NCI-H2171 treated with DMSO at 0.1 percent for 48 hours (cell line): ENCODE data around the gene ZNF117.
A peak's percentile ranks its signal among the peaks of the same experiment; 100 is the strongest.
"Not testable (repeated sequence)": the region's sequence is repeated elsewhere in the genome, so short reads cannot be mapped to it uniquely, and the experiment has no call there.

Experiments used
- DNase-seq: peaks from one replicate; lab custom pipeline; 2025; lab: John Stamatoyannopoulos, UW

ZNF117 gene

DNA sequence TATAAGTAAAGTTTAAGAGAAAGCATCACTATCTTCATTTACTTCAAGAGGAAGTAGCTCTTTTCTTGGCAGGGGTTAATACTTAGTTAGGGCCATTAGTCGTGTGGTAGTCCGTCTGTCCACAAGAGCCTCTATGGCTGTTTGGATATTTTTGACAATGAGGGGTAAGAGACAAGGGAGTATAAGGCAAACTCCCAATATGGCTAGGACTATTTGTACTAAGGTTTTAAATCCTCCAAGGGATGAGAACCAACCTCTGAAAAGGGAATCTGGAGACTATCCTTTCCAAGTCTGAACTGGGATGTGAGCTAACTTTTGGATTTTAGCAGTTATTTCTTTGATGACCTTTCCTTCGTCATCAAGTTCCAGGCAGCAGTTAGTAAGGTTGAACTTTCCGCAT lies at the start of gene ZNF117:
ZNF117 (minus strand) TSS at position 101 of the 400 bp plus-strand sequence.
- DNase-seq, result no peak

GRCh38 chr7:65038767-65039166 lies 47.9 kb upstream of the ZNF117 start:
- DNase-seq, result peak; percentile 19

GRCh38 chr7:65037740-65038688 lies 47.2 kb upstream of the ZNF117 start:
- peak; percentile 81 for DNase-seq

DNA sequence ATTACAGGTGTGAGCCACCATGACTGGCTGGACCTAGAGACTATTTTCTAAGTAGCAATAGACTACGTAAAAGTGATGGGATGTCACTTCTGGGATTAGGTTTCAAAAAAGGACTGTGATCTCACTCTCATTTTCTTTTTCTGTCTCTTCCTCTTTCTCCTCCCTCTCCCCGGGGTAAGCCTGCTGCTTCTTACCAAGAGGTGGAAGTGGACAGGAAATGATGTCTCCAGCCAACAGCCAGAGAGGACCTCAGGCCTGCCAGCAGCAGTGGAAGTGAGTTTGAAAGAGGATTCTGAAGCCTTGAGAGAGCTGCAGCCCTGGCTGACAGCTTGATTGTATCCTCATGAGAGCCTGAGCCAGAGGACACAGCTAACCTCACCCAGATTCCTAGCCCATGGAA lies 45.7 kb upstream of the ZNF117 start:
- not testable (repeated sequence) for DNase-seq

DNA sequence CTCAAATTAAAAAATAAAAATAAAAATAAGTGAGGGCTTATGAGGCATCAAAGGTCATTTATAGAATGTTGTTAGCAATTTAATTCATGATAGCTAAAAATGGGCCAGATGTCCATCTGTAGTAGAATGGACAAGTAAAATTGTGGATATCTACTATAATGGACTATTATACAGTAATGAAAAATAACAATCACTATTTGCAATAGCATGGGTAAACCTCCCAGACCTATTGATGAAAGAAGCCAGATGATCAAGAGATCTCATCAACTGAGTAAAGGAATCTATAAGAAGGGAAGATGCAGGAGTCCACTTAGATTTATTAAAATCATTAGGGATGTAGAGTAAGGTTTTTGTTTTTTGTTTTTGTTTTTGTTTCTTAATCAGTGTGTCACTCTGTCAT lies 44.6 kb upstream of the ZNF117 start:
- DNase-seq, result not testable (repeated sequence)

DNA sequence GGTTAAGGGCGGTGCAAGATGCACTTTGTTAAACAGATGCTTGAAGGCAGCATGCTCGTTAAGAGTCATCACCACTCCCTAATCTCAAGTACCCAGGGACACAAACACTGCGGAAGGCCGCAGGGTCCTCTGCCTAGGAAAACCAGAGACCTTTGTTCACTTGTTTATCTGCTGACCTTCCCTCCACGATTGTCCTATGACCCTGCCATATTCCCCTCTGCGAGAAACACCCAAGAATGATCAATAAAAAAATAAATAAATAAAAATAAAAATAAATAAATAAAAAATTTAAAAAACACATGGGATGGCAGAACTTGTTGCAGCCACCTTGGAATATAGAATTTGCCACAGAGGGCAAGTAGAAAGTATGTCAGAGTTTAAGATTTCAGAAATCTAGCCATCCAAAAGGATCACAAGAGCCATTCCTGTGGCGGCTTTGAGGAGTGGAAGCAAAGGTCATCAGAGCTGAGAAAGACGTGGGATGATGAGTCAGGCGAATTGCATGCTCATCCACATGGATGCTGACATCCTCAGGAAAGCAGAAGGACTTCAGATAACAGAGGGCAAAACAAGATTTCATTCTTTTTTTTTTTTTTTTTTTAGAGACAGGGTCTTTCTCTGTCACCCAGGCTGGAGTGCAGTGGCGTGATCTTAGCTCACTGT lies 43.4 kb upstream of the ZNF117 start:
- not testable (repeated sequence) for DNase-seq

GRCh38 chr7:65033391-65033790 lies 42.6 kb upstream of the ZNF117 start:
- DNase-seq, result not testable (repeated sequence)

GRCh38 chr7:65025023-65025422 lies 34.2 kb upstream of the ZNF117 start:
- not testable (repeated sequence) for DNase-seq

DNA sequence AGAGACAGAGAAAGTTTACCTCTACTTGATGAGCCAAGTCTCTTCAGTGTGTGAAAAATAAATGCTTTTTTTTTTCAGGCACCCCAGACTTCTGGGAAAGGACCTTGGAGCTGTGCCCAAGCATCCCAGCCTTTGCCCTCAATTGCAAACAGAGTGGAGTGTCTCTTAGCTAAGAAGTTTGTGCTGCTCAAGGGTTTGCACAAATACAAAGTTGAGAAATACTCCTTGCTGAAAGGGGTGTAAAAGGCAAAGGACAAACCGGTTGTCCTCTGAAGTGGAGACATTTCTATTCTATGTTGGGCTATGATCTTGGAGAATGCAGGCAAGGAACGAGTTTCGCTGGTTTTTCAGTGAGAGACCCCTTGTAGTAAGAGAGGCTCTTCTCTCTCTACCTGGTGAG lies 30.1 kb upstream of the ZNF117 start:
- DNase-seq, result not testable (repeated sequence)

DNA sequence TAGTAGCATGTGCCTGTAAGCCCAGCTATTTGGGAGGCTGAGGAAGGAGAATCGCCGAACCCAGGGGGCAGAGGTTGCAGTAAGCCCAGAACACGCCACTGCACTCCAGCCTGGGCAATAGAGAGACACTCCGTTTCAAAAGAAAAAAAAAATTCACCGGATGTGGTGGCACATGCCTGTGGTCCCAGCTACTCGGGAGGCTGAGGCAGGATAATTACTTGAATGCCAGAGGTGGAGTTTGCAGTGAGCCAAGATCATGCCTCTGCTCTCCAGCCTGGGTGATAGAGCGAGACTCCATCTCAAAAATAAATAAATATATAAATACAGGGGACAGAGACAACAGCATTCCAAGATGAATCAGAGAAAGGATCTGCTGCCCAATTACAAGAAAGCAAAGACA lies 19.0 kb upstream of the ZNF117 start:
- DNase-seq, result not testable (repeated sequence)

- DNase-seq, result not testable (repeated sequence)
Measured at GRCh38 chr7:65009394-65009793, 18.6 kb upstream of the ZNF117 start.

DNA sequence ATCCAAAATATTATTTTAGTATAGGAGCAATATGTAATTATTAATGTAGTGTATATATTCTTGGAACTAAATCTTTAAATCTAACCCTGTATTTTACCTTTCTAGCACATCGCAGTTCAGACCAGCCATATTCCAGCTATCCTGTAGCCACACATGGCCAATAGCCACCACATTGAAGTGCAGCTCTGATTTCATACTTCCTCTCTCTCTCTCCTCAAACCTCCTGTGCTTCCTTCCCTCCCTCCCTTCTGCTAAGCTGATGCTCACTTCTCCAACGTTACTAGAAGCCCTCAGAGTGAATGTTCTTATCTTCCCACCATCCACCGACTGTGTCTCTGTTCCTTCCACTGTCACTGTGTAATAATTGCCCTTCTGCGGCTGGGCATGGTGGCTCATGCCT lies 16.2 kb upstream of the ZNF117 start:
- DNase-seq, result peak; percentile 36

GRCh38 chr7:65006094-65006992 lies 15.5 kb upstream of the ZNF117 start, which contains the start of gene ERV3-1:
Gene ERV3-1, minus strand, starts transcription at chr7:65006687. Its CDS starts 13,661 bp downstream, at chr7:64993026.
- DNase-seq, result peak; percentile 95

DNA sequence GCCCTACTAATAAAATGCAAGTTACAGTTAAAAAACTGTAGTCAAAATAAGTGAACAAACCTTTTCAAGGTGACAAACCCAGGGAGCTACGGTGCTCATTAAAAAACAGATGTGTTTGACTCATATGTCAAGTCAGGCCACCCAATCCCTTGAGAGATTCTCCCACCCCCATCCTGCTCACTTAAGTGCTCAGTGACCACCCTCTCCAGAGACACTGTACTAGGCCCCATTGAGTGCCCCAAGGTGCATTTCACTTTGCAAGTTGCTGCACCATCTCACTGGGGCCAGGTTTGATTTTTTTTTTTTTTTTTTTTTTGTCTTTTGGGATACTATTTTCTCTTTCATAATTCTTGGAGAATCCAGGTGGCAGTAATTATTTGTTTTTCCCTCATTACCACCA lies 13.7 kb upstream of the ZNF117 start:
- DNase-seq, result no peak

DNA sequence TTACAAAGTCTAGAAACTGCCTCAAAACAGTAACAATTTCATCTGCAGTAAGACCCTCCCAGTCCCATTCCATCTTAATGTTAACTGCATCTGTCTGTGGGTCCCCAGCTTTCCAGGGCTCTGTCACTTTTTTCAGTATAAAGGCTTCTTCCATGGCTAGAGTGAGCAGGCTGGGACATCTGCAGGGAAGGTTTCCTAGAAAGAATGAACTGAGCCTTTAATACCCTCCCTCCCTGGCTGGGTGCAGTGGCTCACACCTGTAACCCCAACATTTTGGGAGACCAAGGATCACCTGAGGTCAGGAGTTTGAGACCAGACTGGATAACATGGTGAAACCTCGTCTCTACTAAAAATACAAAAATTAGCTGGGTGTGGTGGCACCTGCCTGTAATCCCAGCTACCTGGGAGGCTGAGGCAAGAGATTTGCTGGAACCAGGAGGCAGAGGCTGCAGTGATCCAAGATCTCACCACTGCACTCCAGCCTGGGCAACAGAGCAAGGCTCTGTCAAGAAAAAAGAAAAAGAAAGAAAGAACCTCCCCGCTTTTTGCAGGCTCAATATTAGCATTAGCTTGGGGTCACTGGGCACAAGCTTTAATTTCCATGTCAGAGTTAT lies 12.2 kb upstream of the ZNF117 start:
- DNase-seq, result no peak

DNA sequence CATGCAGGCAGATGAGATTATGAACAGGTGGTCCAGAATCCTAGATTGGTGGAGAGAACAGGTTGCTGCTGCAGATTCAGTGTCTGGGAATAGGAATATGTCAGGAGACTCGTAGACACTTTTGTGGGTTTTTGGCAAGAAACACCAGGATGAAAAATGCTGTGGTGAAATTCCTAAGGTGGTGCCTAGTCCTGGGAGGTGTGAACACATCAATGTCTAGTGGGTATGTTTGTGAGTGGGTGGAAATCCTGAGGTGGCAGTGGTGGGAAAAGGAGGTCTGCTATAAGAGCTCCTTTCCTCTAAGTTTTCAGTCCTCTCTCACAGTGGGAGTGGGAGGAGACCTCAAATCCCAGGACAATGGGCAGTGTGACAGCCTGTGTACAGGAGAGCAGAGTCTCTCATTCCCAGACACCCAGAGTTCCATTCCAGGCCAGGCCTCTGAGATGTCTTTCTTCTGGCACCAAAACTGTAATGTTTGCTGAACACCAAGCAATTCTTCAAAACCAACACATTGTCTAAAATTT lies 10.5 kb upstream of the ZNF117 start:
- DNase-seq, result no peak

- no peak for DNase-seq
Measured at GRCh38 chr7:64999165-65000004, 8.5 kb upstream of the ZNF117 start.

GRCh38 chr7:64998865-64999164 lies 8.0 kb upstream of the ZNF117 start:
- DNase-seq, result no peak

DNA sequence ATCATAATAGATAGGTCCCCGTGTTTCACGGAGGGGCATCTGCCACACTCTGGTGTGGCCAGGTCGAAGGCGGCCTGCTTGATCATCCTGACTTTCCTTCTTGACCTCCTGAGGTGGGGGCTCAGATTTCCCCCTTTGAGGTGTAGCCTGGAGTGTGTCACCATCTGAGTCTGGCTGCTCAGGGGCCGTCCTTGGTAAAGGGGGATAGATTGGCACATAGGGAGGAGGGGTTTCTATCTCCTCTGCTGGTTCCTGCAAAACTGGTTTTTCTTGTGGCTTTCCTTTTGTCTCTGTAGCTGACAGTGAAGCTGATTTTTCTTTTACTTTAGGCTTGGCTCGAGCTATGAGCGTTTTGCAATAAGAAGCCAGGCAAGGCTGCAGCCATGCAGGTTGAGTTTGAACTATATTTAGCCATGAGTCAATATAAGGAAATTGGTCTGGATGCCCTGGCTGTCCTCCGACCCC lies 7.1 kb upstream of the ZNF117 start:
- DNase-seq, result no peak

GRCh38 chr7:64997164-64997908 lies 6.5 kb upstream of the ZNF117 start:
- DNase-seq, result no peak
